HEK293 (cell line): ENCODE data around the gene MADCAM1.
A peak's percentile ranks its signal among the peaks of the same experiment; 100 is the strongest.

Experiments used
- BCL11A ChIP-seq: fragments of 450-650 bp; formaldehyde crosslinking; IDR thresholded peaks from 2 replicates; pipeline ENCODE4 v1.5.1; 2016; ENCODE audit warnings: low read depth, missing biosample characterization, missing genetic modification characterization
- INSM2 ChIP-seq: fragments of 450-650 bp; formaldehyde crosslinking; IDR thresholded peaks from 2 replicates; pipeline ENCODE4 v1.5.1; 2016; ENCODE audit warnings: missing biosample characterization, missing genetic modification characterization
- KLF1 ChIP-seq: fragments of 450-650 bp; formaldehyde crosslinking; IDR thresholded peaks from 2 replicates; pipeline ENCODE4 v1.5.1; 2016; ENCODE audit warnings: missing biosample characterization, missing genetic modification characterization
- WT1 ChIP-seq: fragments of 450-650 bp; formaldehyde crosslinking; IDR thresholded peaks from 2 replicates; pipeline ENCODE4 v1.5.1; 2016; ENCODE audit warnings: missing biosample characterization, missing genetic modification characterization
- YY1 ChIP-seq: fragments of 450-650 bp; formaldehyde crosslinking; IDR thresholded peaks from 2 replicates; pipeline ENCODE4 v1.5.1; 2018; ENCODE audit warnings: missing biosample characterization, missing genetic modification characterization
- ZBTB1 ChIP-seq: fragments of 450-650 bp; formaldehyde crosslinking; IDR thresholded peaks from 2 replicates; pipeline ENCODE4 v1.5.1; 2016; ENCODE audit warnings: missing biosample characterization, missing genetic modification characterization
- ZBTB17 ChIP-seq: fragments of 450-650 bp; formaldehyde crosslinking; IDR thresholded peaks from 2 replicates; pipeline ENCODE4 v1.5.1; 2016; ENCODE audit warnings: missing biosample characterization, missing genetic modification characterization
- ZBTB21 ChIP-seq: fragments of 450-650 bp; formaldehyde crosslinking; IDR thresholded peaks from 2 replicates; pipeline ENCODE4 v1.5.1; 2017; ENCODE audit warnings: missing biosample characterization, missing genetic modification characterization
- ZFP41 ChIP-seq: fragments of 450-650 bp; formaldehyde crosslinking; IDR thresholded peaks from 2 replicates; pipeline ENCODE4 v1.5.1; 2016; ENCODE audit warnings: missing biosample characterization, missing genetic modification characterization, borderline replicate concordance
- ZNF10 ChIP-seq: fragments of 450-650 bp; formaldehyde crosslinking; IDR thresholded peaks from 2 replicates; pipeline ENCODE4 v1.5.1; 2017; ENCODE audit warnings: missing biosample characterization, missing genetic modification characterization
- ZNF121 ChIP-seq: fragments of 450-650 bp; formaldehyde crosslinking; IDR thresholded peaks from 2 replicates; pipeline ENCODE4 v1.5.1; 2016; ENCODE audit warnings: missing biosample characterization, missing genetic modification characterization
- ZNF133 ChIP-seq: fragments of 450-650 bp; formaldehyde crosslinking; IDR thresholded peaks from 2 replicates; pipeline ENCODE4 v1.5.1; 2016; ENCODE audit warnings: missing biosample characterization, missing genetic modification characterization
- ZNF138 ChIP-seq: fragments of 450-650 bp; formaldehyde crosslinking; IDR thresholded peaks from 2 replicates; pipeline ENCODE4 v1.5.1; 2016; ENCODE audit warnings: missing biosample characterization, missing genetic modification characterization, borderline replicate concordance
- ZNF169 ChIP-seq: fragments of 450-650 bp; formaldehyde crosslinking; IDR thresholded peaks from 2 replicates; pipeline ENCODE4 v1.5.1; 2016; ENCODE audit warnings: missing biosample characterization, missing genetic modification characterization
- ZNF175 ChIP-seq: fragments of 450-650 bp; formaldehyde crosslinking; IDR thresholded peaks from 2 replicates; pipeline ENCODE4 v1.5.1; 2016; ENCODE audit warnings: missing biosample characterization, missing genetic modification characterization
- ZNF211 ChIP-seq: fragments of 450-650 bp; formaldehyde crosslinking; IDR thresholded peaks from 2 replicates; pipeline ENCODE4 v1.5.1; 2016; ENCODE audit warnings: low read depth, missing biosample characterization, missing genetic modification characterization
- ZNF248 ChIP-seq: fragments of 450-650 bp; formaldehyde crosslinking; IDR thresholded peaks from 2 replicates; pipeline ENCODE4 v1.5.1; 2017; ENCODE audit warnings: missing biosample characterization, missing genetic modification characterization
- ZNF26 ChIP-seq: fragments of 450-650 bp; formaldehyde crosslinking; IDR thresholded peaks from 2 replicates; pipeline ENCODE4 v1.5.1; 2016; ENCODE audit warnings: missing biosample characterization, missing genetic modification characterization
- ZNF280D ChIP-seq: fragments of 450-650 bp; formaldehyde crosslinking; IDR thresholded peaks from 2 replicates; pipeline ENCODE4 v1.5.1; 2016; ENCODE audit warnings: missing biosample characterization, missing genetic modification characterization
- ZNF366 ChIP-seq: fragments of 450-650 bp; formaldehyde crosslinking; conservative IDR thresholded peaks from 2 replicates; pipeline ENCODE4 v1.5.1; 2016; ENCODE audit warnings: missing biosample characterization, missing genetic modification characterization
- ZNF416 ChIP-seq: fragments of 450-650 bp; formaldehyde crosslinking; IDR thresholded peaks from 2 replicates; pipeline ENCODE4 v1.5.1; 2016; ENCODE audit warnings: missing biosample characterization, missing genetic modification characterization
- ZNF521 ChIP-seq: fragments of 450-650 bp; formaldehyde crosslinking; IDR thresholded peaks from 2 replicates; pipeline ENCODE4 v1.5.1; 2017; ENCODE audit warnings: missing biosample characterization, mild to moderate bottlenecking, missing genetic modification characterization
- ZNF580 ChIP-seq: fragments of 450-650 bp; formaldehyde crosslinking; IDR thresholded peaks from 2 replicates; pipeline ENCODE4 v1.5.1; 2016; ENCODE audit warnings: missing biosample characterization, missing genetic modification characterization
- ZNF596 ChIP-seq: fragments of 450-650 bp; IDR thresholded peaks from 2 replicates; pipeline ENCODE4 v1.5.0; 2018; ENCODE audit warnings: missing biosample characterization, mild to moderate bottlenecking, missing genetic modification characterization, moderate library complexity
- ZNF701 ChIP-seq: fragments of 450-650 bp; formaldehyde crosslinking; IDR thresholded peaks from 2 replicates; pipeline ENCODE4 v1.5.1; 2016; ENCODE audit warnings: missing biosample characterization, missing genetic modification characterization
- ZNF707 ChIP-seq: fragments of 450-650 bp; formaldehyde crosslinking; IDR thresholded peaks from 2 replicates; pipeline ENCODE4 v1.5.1; 2016; ENCODE audit warnings: missing biosample characterization, missing genetic modification characterization
- ZNF747 ChIP-seq: fragments of 450-650 bp; formaldehyde crosslinking; IDR thresholded peaks from 2 replicates; pipeline ENCODE4 v1.5.1; 2016; ENCODE audit warnings: missing biosample characterization, missing genetic modification characterization
- ZNF776 ChIP-seq: fragments of 450-650 bp; formaldehyde crosslinking; IDR thresholded peaks from 2 replicates; pipeline ENCODE4 v1.5.0; 2017; ENCODE audit warnings: missing biosample characterization, missing genetic modification characterization, borderline replicate concordance
- ZNF830 ChIP-seq: fragments of 450-650 bp; IDR thresholded peaks from 2 replicates; pipeline ENCODE4 v1.5.0; 2018; ENCODE audit warnings: missing biosample characterization, missing genetic modification characterization, low read depth, mild to moderate bottlenecking, moderate library complexity
- ZSCAN23 ChIP-seq: fragments of 450-650 bp; formaldehyde crosslinking; IDR thresholded peaks from 2 replicates; pipeline ENCODE4 v1.5.1; 2016; ENCODE audit warnings: missing biosample characterization, missing genetic modification characterization
- ZSCAN30 ChIP-seq: fragments of 450-650 bp; IDR thresholded peaks from 2 replicates; pipeline ENCODE4 v1.5.1; 2018; ENCODE audit warnings: missing biosample characterization, mild to moderate bottlenecking, missing genetic modification characterization, moderate library complexity
- ZSCAN5A ChIP-seq: fragments of 450-650 bp; formaldehyde crosslinking; IDR thresholded peaks from 2 replicates; pipeline ENCODE4 v1.5.1; 2016; ENCODE audit warnings: missing biosample characterization, missing genetic modification characterization

Gene MADCAM1

GRCh38 chr19:531009-531752, 34.9 kb downstream of the MADCAM1 start (continued):
- TF ChIP-seq ZSCAN30 (tag by site-specific recombination): peak; percentile 38; the same call in 1 of the 2 replicates
- TF ChIP-seq ZNF248: no peak
- TF ChIP-seq ZNF211: no peak
- TF ChIP-seq ZNF133: no peak
- peak; percentile 75 for TF ChIP-seq KLF1 (tag by site-specific recombination)
- no peak for TF ChIP-seq ZNF580 (tag by site-specific recombination)
- TF ChIP-seq ZNF366 (tag by site-specific recombination): no peak
- no peak for TF ChIP-seq INSM2 (tag by site-specific recombination)
- no peak for TF ChIP-seq ZNF596 (tag by site-specific recombination)
- TF ChIP-seq ZBTB1 (tag by site-specific recombination): no peak
- TF ChIP-seq ZNF280D (tag by site-specific recombination): no peak
- no peak for TF ChIP-seq BCL11A
- no peak for TF ChIP-seq ZNF521 (tag by site-specific recombination)
- TF ChIP-seq WT1: no peak
- no peak for TF ChIP-seq ZNF416 (tag by site-specific recombination)
- no peak for TF ChIP-seq ZNF138 (tag by site-specific recombination)
- no peak for TF ChIP-seq ZNF169 (tag by site-specific recombination)
- no peak for TF ChIP-seq ZFP41 (tag by site-specific recombination)
- no peak for TF ChIP-seq ZSCAN23 (tag by site-specific recombination)
- TF ChIP-seq ZNF701 (tag by site-specific recombination): no peak
- no peak for TF ChIP-seq ZNF830
- TF ChIP-seq ZNF776: no peak
- no peak for TF ChIP-seq ZNF10 (tag by site-specific recombination)
- no peak for TF ChIP-seq ZNF747 (tag by site-specific recombination)
- TF ChIP-seq ZNF26 (tag by site-specific recombination): no peak
- no peak for TF ChIP-seq ZBTB21 (tag by site-specific recombination)
- no peak for TF ChIP-seq ZSCAN5A (tag by site-specific recombination)
- no peak for TF ChIP-seq YY1 (tag by site-specific recombination)
- TF ChIP-seq ZNF707: no peak
- no peak for TF ChIP-seq ZBTB17
- TF ChIP-seq ZNF121: no peak
- no peak for TF ChIP-seq ZNF175 (tag by site-specific recombination)
